GM18909 (cell line): Measurements from ENCODE around the gene GABBR2.
A peak's percentile ranks its signal among the peaks of the same experiment; 100 is the strongest.

Source experiments
- ATAC-seq: cut with Tn5 transposase; IDR thresholded peaks from one replicate; pipeline ENCODE4 v1.9.1; 2021; ENCODE audit warnings: mild to moderate bottlenecking; ENCODE audit not compliant: unreplicated experiment, poor library complexity

GABBR2 gene

GRCh38 chr9:98318834-98319478 is 389.8 kb downstream of the GABBR2 start:
- ATAC-seq, result no peak

- no peak for ATAC-seq
Measured at GRCh38 chr9:98318041-98318790, 390.5 kb downstream of the GABBR2 start.

- no peak for ATAC-seq
Measured at GRCh38 chr9:98317134-98317857, 391.4 kb downstream of the GABBR2 start.

GRCh38 chr9:98316445-98317133 is 392.1 kb downstream of the GABBR2 start:
- no peak for ATAC-seq

GRCh38 chr9:98315551-98316060 is 393.1 kb downstream of the GABBR2 start:
- ATAC-seq, result peak; percentile 73

GRCh38 chr9:98315067-98315453 is 393.7 kb downstream of the GABBR2 start:
- no peak for ATAC-seq

GRCh38 chr9:98314381-98315066 is 394.2 kb downstream of the GABBR2 start:
- no peak for ATAC-seq

GRCh38 chr9:98312365-98312764 is 396.4 kb downstream of the GABBR2 start:
- peak; percentile 68 for ATAC-seq

- no peak for ATAC-seq
Measured at GRCh38 chr9:98311541-98311940, 397.2 kb downstream of the GABBR2 start.

GRCh38 chr9:98310752-98311392 is 397.9 kb downstream of the GABBR2 start:
- no peak for ATAC-seq

GRCh38 chr9:98306384-98307145 is 402.2 kb downstream of the GABBR2 start:
- ATAC-seq, result no peak

- ATAC-seq, result no peak
Measured at GRCh38 chr9:98304381-98304780, 404.4 kb downstream of the GABBR2 start.

- ATAC-seq, result no peak
Measured at GRCh38 chr9:98303633-98304125, 405.1 kb downstream of the GABBR2 start.

GRCh38 chr9:98302938-98303632 is 405.6 kb downstream of the GABBR2 start:
- no peak for ATAC-seq

GRCh38 chr9:98302150-98302549 is 406.6 kb downstream of the GABBR2 start:
- ATAC-seq, result no peak

GRCh38 chr9:98300611-98301010 is 408.1 kb downstream of the GABBR2 start:
- no peak for ATAC-seq

- no peak for ATAC-seq
Measured at GRCh38 chr9:98298476-98298875, 410.3 kb downstream of the GABBR2 start.

GRCh38 chr9:98295824-98296223 is 412.9 kb downstream of the GABBR2 start:
- ATAC-seq, result no peak
